Hepatocyte (in vitro differentiated cells): ENCODE data around the gene CLIC6. TPM values are rescaled to one million over a fixed set of nuclear protein-coding genes. Genes with fewer than 3 reads are reported as not detected.

Source experiments
- DNase-seq: peaks from one replicate; pipeline ENCODE4 v3.0.0-alpha.2; 2016; ENCODE audit warnings: low spot score
- H2AFZ ChIP-seq: fragments of 200-600 bp; sonication (generic); 2 replicates; pipeline ENCODE4 v1.6.0; 2016; ENCODE audit warnings: antibody characterized with exemption, mild to moderate bottlenecking
- H3K27ac ChIP-seq: fragments of 200-600 bp; sonication (generic); 2 replicates; pipeline ENCODE4 v1.5.1; 2016; ENCODE audit warnings: mild to moderate bottlenecking
- H3K27me3 ChIP-seq: fragments of 200-600 bp; sonication (generic); 2 replicates; pipeline ENCODE4 v1.6.1; 2016
- H3K36me3 ChIP-seq: fragments of 200-600 bp; sonication (generic); replicated peaks from 2 replicates; pipeline ENCODE4 v1.5.1; 2016; ENCODE audit warnings: low read depth; ENCODE audit not compliant: insufficient read depth
- H3K4me1 ChIP-seq: fragments of 200-600 bp; sonication (generic); 2 replicates; pipeline ENCODE4 v1.5.1; 2016; ENCODE audit warnings: mild to moderate bottlenecking, moderate library complexity; ENCODE audit not compliant: insufficient read depth
- H3K4me2 ChIP-seq: fragments of 200-600 bp; sonication (generic); 2 replicates; pipeline ENCODE4 v1.6.0; 2016
- H3K4me3 ChIP-seq: fragments of 200-600 bp; sonication (generic); 2 replicates; pipeline ENCODE4 v1.5.1; 2016; ENCODE audit warnings: mild to moderate bottlenecking
- H3K79me2 ChIP-seq: fragments of 200-600 bp; sonication (generic); 2 replicates; pipeline ENCODE4 v1.6.0; 2017; ENCODE audit warnings: mild to moderate bottlenecking
- H3K9me2 ChIP-seq: fragments of 200-600 bp; sonication (generic); replicated peaks from 2 replicates; pipeline ENCODE4 v1.6.0; 2017; ENCODE audit warnings: mild to moderate bottlenecking; ENCODE audit not compliant: insufficient read depth
- H3K9me3 ChIP-seq: fragments of 200-600 bp; sonication (generic); 2 replicates; pipeline ENCODE4 v1.5.1; 2016; ENCODE audit warnings: low read depth, mild to moderate bottlenecking
- H4K20me1 ChIP-seq: fragments of 200-600 bp; sonication (generic); 2 replicates; pipeline ENCODE4 v1.6.0; 2016; ENCODE audit warnings: mild to moderate bottlenecking; ENCODE audit not compliant: insufficient read depth, poor library complexity, severe bottlenecking
- CTCF ChIP-seq: fragments of 200-600 bp; sonication (generic); IDR thresholded peaks from 2 replicates; pipeline ENCODE4 v1.5.1; 2016; ENCODE audit warnings: antibody characterized with exemption, mild to moderate bottlenecking; ENCODE audit not compliant: poor library complexity
- EZH2 ChIP-seq: fragments of 200-600 bp; sonication (generic); IDR thresholded peaks from 2 replicates; pipeline ENCODE4 v1.6.1; 2016; ENCODE audit warnings: antibody characterized with exemption, mild to moderate bottlenecking, borderline replicate concordance
- EZH2phosphoT487 ChIP-seq: fragments of 200-600 bp; sonication (generic); IDR thresholded peaks from one replicate; pipeline ENCODE4 v1.6.1; 2018; ENCODE audit warnings: antibody characterized with exemption, mild to moderate bottlenecking, low read depth, moderate library complexity; ENCODE audit not compliant: unreplicated experiment, severe bottlenecking
- WGBS: methylation state at CpG from one replicate; pipeline ENCODE4 v1.1.6; 2016; ENCODE audit warnings: low lambda C conversion rate; ENCODE audit errors: missing lambda C conversion rate; 5-methylcytosine and 5-hydroxymethylcytosine counted together
- polyA plus RNA-seq: library from polyadenylated mRNA; unstranded; fragments of >200 nt; fragmentation: Nextera tagmentation; extraction: Ambion mirVana; gene quantifications from 2 replicates; pipeline ENCODE4 v1.2.1, GENCODE V29; 2016
- total RNA-seq: library from RNA; depleted of rRNA; stranded (reverse); fragments of >200 nt; gene quantifications from 2 replicates; pipeline ENCODE4 v1.2.3, GENCODE V29; 2014

Gene CLIC6
- total and polyA plus RNA-seq, 2 experiments from 2014 or later: 9.9 to 16.7 TPM

GRCh38 chr21:34722684-34723300 is 54.0 kb downstream of the CLIC6 start:
- Histone ChIP-seq H3K79me2 (no peaks in the 10 kb centered on the region), H3K4me3 (no peak overlapping the region), H3K27ac (no peak overlapping the region), H3K27me3 (no peaks in the 10 kb centered on the region), H2AFZ (no peak overlapping the region), H3K4me1 (no peaks in the 10 kb centered on the region), H3K4me2 (no peak overlapping the region), H3K9me3 (no peaks in the 10 kb centered on the region), H3K36me3 (no peaks in the 10 kb centered on the region), H3K9me2 (no peaks in the 10 kb centered on the region), H4K20me1 (no peaks in the 10 kb centered on the region)
- WGBS: 80% methylated on average over 7 of the region's 7 CpGs
- no peak for TF ChIP-seq EZH2phosphoT487
- TF ChIP-seq CTCF: peak; percentile 44
- no peak for DNase-seq

GRCh38 chr21:34724131-34724856 is 55.5 kb downstream of the CLIC6 start:
- Histone ChIP-seq H4K20me1 (no peaks in the 10 kb centered on the region), H3K4me2 (no peak overlapping the region), H3K36me3 (no peaks in the 10 kb centered on the region), H3K9me3 (no peaks in the 10 kb centered on the region), H2AFZ (no peak overlapping the region), H3K79me2 (no peaks in the 10 kb centered on the region), H3K9me2 (no peaks in the 10 kb centered on the region), H3K27ac (no peak overlapping the region), H3K27me3 (no peaks in the 10 kb centered on the region), H3K4me3 (no peak overlapping the region), H3K4me1 (no peaks in the 10 kb centered on the region)
- TF ChIP-seq CTCF (no peak), EZH2phosphoT487 (no peak), EZH2 (no peak)
- WGBS: 74% methylated on average over 2 of the region's 2 CpGs
- DNase-seq: no peak

GRCh38 chr21:34724857-34725195 is 56.0 kb downstream of the CLIC6 start:
- no peaks in the 10 kb centered on the region for H3K27me3 ChIP-seq
- H3K36me3 ChIP-seq: no peaks in the 10 kb centered on the region
- H3K4me3 ChIP-seq: no peak overlapping the region
- H3K4me2 ChIP-seq: no peak overlapping the region
- DNase-seq: no peak
- H3K79me2 ChIP-seq: no peaks in the 10 kb centered on the region
- H3K4me1 ChIP-seq: no peaks in the 10 kb centered on the region
- no peak overlapping the region for H2AFZ ChIP-seq
- no peaks in the 10 kb centered on the region for H3K9me3 ChIP-seq
- 93% methylated on average over 4 of the region's 4 CpGs for WGBS
- no peak overlapping the region for H3K27ac ChIP-seq
- no peaks in the 10 kb centered on the region for H4K20me1 ChIP-seq
- no peaks in the 10 kb centered on the region for H3K9me2 ChIP-seq
- no peak for TF ChIP-seq EZH2
- no peak for TF ChIP-seq CTCF
- TF ChIP-seq EZH2phosphoT487: no peak
